ENCODE measurements around the gene ADAP2.

- no peak for TF ChIP-seq POLR2AphosphoS5 (IDR thresholded peaks at IDR 0.05; ENCODE audit: borderline replicate concordance, low read depth, low read length)
- no peak for TF ChIP-seq EZH2 (IDR thresholded peaks at IDR 0.05)
- TF ChIP-seq FOXP2 (optimal IDR thresholded peaks at IDR 0.05; ENCODE audit: control extremely low read depth, extremely low read length, insufficient read depth) = no peak
These were observed 68.7 kb downstream of the ADAP2 start for GRCh38 chr17:30990458-30990857.
